ENCODE results near the gene TBC1D16.
"Not testable (repeated sequence)": the region's sequence is repeated elsewhere in the genome, so short reads cannot be mapped to it uniquely, and the experiment has no call there.

The TBC1D16 gene

GRCh38 chr17:79907850-79908249 lies 127.8 kb downstream of the TBC1D16 start:
- no peak for DNase-seq

DNA sequence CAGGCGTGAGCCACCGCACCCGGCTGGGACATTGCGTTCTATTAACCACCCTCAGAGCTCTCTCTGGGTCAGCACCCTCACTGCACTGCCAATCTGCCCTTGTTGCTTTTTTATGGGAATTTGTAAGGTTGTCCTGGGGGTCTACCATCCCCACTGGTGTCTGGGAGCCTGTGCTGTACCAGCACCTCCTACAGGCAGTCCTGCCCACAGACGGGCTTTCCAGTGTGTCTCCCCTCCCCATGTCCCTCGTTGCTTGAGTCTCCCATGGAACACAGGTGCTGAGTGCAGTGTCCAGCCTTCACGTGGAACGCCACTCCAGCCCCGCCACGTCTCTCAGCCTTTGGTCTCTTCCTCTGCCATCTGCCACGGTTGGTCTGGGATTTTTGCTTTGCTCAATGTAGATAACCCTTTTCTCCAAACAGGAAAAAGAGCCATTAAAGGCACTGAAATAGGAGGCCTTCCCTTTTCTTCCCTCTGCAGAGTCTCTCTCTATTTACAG lies 128.4 kb downstream of the TBC1D16 start:
- no peak for DNase-seq

GRCh38 chr17:79905832-79906231 lies 129.8 kb downstream of the TBC1D16 start:
- no peak for DNase-seq

DNA sequence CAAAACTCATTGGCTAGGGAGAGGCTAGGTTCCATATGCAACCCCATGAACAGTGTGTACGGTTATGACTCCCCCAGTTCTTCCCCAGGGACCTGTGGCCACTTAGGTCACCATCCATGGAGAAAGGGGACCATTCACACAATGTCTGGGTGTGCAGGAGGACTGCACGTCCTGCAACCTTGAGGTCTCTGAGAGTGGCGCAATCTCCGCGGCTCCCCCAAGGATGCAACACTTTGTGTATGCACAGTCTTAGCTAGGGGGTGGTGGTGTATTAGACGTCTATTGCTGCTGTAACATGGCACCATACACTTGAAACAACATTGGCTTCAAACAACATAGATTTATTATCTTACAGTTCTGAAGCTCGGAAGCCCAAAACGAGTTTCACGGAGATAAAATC lies 130.8 kb downstream of the TBC1D16 start:
- DNase-seq: no peak

DNA sequence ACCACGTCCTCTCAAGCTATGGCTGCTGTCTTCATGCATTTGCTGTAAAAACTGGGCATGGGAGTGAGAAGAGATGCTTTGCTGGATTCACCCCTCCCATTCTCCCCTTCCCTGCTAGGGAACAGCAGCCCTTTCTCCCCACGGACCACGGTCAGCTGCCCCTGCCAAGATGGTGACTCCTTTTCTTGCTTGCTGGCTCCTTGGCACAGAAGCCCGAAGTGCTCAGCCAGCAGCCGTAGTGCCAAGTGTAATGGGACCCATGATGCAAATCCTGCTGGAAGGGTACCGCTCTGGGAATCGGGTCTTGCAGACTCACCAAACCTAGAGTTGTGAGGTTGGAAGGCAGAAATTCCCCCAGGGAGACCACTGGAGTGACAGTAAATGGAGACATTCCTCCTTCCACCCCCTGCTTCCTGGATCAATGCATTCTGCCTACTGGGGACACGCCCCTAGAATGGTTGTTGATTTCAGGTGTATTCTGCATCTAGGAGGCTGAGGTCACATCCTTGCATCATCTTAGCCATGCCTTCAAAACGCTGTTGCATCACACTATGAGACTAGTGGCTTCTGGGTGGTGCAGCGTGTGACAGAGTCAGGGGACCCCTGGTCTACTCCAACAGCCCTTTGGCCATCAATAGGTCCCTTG lies 133.4 kb downstream of the TBC1D16 start:
- DNase-seq: no peak

GRCh38 chr17:79901131-79901530 lies 134.5 kb downstream of the TBC1D16 start:
- DNase-seq: no peak

- no peak for DNase-seq
Measured at GRCh38 chr17:79899584-79899983, 136.1 kb downstream of the TBC1D16 start.

- no peak for DNase-seq
Measured at GRCh38 chr17:79897243-79898063, 138.2 kb downstream of the TBC1D16 start.

GRCh38 chr17:79893457-79893856 lies 142.2 kb downstream of the TBC1D16 start:
- not testable (repeated sequence) for DNase-seq

GRCh38 chr17:79892457-79893241 lies 143.0 kb downstream of the TBC1D16 start:
- no peak for DNase-seq

- no peak for DNase-seq
Measured at GRCh38 chr17:79891113-79891730, 144.4 kb downstream of the TBC1D16 start.

- no peak for DNase-seq
Measured at GRCh38 chr17:79890706-79891105, 145.0 kb downstream of the TBC1D16 start.

DNA sequence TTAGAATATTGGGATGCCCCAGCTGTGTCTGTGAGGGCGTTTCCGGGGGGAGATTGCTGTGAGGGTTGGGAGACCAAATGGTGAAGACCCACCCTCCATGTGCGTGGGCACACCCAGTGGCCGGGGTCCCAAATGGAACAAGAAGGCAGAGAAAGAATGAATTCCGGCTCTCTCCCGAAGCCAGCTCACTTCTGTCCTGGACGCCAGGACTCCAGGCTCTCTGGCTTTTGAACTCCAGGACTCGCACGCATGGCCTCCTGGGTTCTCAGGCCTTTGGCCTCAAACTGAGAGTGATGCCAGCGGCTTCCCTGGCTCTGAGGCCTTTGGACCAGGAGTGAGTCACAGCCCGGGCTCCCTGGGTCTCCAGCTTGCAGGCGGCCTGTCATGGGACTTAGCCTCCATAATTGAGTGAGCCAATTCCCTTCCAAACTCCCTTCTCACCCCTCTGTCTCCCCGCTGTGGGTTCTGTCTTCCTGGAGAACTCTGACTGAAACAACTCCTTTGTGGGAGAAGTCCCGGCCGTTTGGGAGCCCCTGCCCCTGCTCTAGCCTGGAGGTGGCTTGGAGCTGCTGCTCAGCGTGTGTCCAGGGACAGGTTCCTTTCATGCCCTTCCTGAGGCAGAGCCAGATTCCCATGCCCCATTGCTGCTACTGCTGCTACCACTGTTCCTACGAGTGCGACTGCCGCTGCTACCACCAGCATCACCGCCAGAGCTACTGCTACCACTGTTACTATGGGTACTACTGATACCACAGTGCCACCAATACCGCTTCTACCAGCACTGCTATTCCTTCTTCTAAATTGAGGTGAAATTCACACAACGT lies 146.6 kb downstream of the TBC1D16 start:
- no peak for DNase-seq

DNA sequence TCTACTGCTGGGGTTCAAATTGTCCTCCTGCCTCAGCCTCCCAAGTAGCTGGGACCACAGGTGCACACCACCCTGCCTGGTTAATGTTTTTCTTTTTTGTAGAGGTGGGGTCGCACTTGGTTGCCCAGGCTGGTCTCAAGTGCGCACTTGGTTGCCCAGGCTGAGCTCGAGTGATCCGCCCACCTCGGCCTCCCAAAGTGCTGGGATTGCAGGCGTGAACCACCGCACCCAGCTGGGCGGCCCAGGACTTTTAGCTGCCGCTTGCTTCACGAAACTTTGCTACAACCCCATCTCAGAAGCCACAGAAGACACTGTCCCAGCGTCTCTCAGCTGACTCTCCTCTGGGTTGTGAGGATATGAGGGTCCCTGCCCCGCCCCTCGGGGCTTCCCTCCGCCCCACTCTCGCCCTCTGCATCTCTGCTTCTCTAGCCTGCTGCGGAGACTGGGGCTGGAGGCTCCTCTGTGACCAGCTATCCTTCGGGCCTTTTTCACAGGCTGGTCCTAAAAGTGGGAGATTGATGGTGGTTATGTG lies 147.6 kb downstream of the TBC1D16 start:
- no peak for DNase-seq

GRCh38 chr17:79887451-79887991 lies 148.2 kb downstream of the TBC1D16 start:
- DNase-seq: no peak

GRCh38 chr17:79883202-79883601 lies 152.5 kb downstream of the TBC1D16 start:
- DNase-seq: no peak

All from stimulated activated CD4-positive, alpha-beta T cell treated with anti-CD3 and anti-CD28 coated beads, Interleukin-4, amount 100 ng/mL, for 1 hour (primary cell).